ENCODE results near the gene EVA1B. TPM values are rescaled to one million over a fixed set of nuclear protein-coding genes. Genes with fewer than 3 reads are reported as not detected.

The EVA1B gene
- total RNA-seq, 1 donor from 2014 or later = 10.6 TPM

- H3K27ac ChIP-seq (replicated peaks) = peak overlapping the region; percentile 66
- no peak overlapping the region for H3K4me3 ChIP-seq
- peak; percentile 53 for DNase-seq
- TF ChIP-seq CTCF (IDR thresholded peaks at IDR 0.05; ENCODE audit: borderline replicate concordance) = no peak
- intact Hi-C loops (cut with micrococcal nuclease) = no loop called here
- no peaks in the 10 kb centered on the region for H3K9me3 ChIP-seq (replicated peaks)
- no peaks in the 10 kb centered on the region for H3K27me3 ChIP-seq (ENCODE audit: low read depth)
- H3K36me3 ChIP-seq = peaks cover 15% of the 10 kb centered on the region
- peaks cover 53% of the 10 kb centered on the region for H3K4me1 ChIP-seq
These were observed 42.7 kb upstream of the EVA1B start for GRCh38 chr1:36366091-36366661.

GRCh38 chr1:36365381-36365780 is 41.9 kb upstream of the EVA1B start:
- H3K27me3 ChIP-seq (ENCODE audit: low read depth) = no peaks in the 10 kb centered on the region
- no peaks in the 10 kb centered on the region for H3K9me3 ChIP-seq (replicated peaks)
- intact Hi-C loops (cut with micrococcal nuclease) = no loop called here
- no peak overlapping the region for H3K4me3 ChIP-seq
- no peak for TF ChIP-seq CTCF (IDR thresholded peaks at IDR 0.05; ENCODE audit: borderline replicate concordance)
- peak; percentile 72 for DNase-seq
- peaks cover 45% of the 10 kb centered on the region for H3K4me1 ChIP-seq
- H3K36me3 ChIP-seq = peaks cover 15% of the 10 kb centered on the region
- peak overlapping the region; percentile 66 for H3K27ac ChIP-seq (replicated peaks)

- no peak for DNase-seq
- H3K4me3 ChIP-seq = no peak overlapping the region
- H3K36me3 ChIP-seq = peaks cover 63% of the 10 kb centered on the region
- H3K27ac ChIP-seq (replicated peaks) = no peak overlapping the region
- no peaks in the 10 kb centered on the region for H3K27me3 ChIP-seq (ENCODE audit: low read depth)
- no peak for TF ChIP-seq CTCF (IDR thresholded peaks at IDR 0.05; ENCODE audit: borderline replicate concordance)
- intact Hi-C loops (cut with micrococcal nuclease) = no loop called here
- no peaks in the 10 kb centered on the region for H3K9me3 ChIP-seq (replicated peaks)
- H3K4me1 ChIP-seq = peaks cover 19% of the 10 kb centered on the region
These were observed 36.6 kb upstream of the EVA1B start for GRCh38 chr1:36359911-36360550.

GRCh38 chr1:36359383-36359782 is 35.9 kb upstream of the EVA1B start:
- TF ChIP-seq CTCF (IDR thresholded peaks at IDR 0.05; ENCODE audit: borderline replicate concordance) = no peak
- Histone ChIP-seq H3K27me3 (ENCODE audit: low read depth) (no peaks in the 10 kb centered on the region), H3K9me3 (replicated peaks) (no peaks in the 10 kb centered on the region), H3K4me3 (no peak overlapping the region), H3K36me3 (peaks cover 70% of the 10 kb centered on the region), H3K27ac (replicated peaks) (no peak overlapping the region), H3K4me1 (peaks cover 16% of the 10 kb centered on the region)
- intact Hi-C loops (cut with micrococcal nuclease) = no loop called here
- no peak for DNase-seq

GRCh38 chr1:36358514-36359084 is 35.2 kb upstream of the EVA1B start:
- no peak overlapping the region for H3K4me3 ChIP-seq
- TF ChIP-seq CTCF (IDR thresholded peaks at IDR 0.05; ENCODE audit: borderline replicate concordance) = no peak
- H3K36me3 ChIP-seq = peaks cover 78% of the 10 kb centered on the region
- H3K4me1 ChIP-seq = peaks cover 16% of the 10 kb centered on the region
- intact Hi-C loops (cut with micrococcal nuclease) = no loop called here
- DNase-seq = no peak
- no peaks in the 10 kb centered on the region for H3K9me3 ChIP-seq (replicated peaks)
- no peak overlapping the region for H3K27ac ChIP-seq (replicated peaks)
- no peaks in the 10 kb centered on the region for H3K27me3 ChIP-seq (ENCODE audit: low read depth)

Data from left ventricle myocardium inferior (tissue), 1 donor.